Fibroblast of lung (primary cell): Measurements from ENCODE around the gene COTL1. TPM values are rescaled to one million over a fixed set of nuclear protein-coding genes. Genes with fewer than 3 reads are reported as not detected.

Experiments
- DNase-seq, 2 donors: peaks; one replicate each; pipeline versions ENCODE4 v3.0.0 to v3.0.0-alpha.2; 2010; ENCODE audit warnings: low read depth in 2 of 2
- H2AFZ ChIP-seq: 2 replicates; pipeline ENCODE4 v1.5.1; 2012; ENCODE audit warnings: low read length, control low read depth, inconsistent platforms
- H3K27ac ChIP-seq: 2 replicates; pipeline ENCODE4 v1.5.1; 2011; ENCODE audit warnings: low read length, control low read depth; ENCODE audit not compliant: insufficient read depth
- H3K27me3 ChIP-seq: 2 replicates; pipeline ENCODE4 v1.5.1; 2011; ENCODE audit warnings: mild to moderate bottlenecking, low read length; ENCODE audit not compliant: control insufficient read depth, insufficient read depth
- H3K36me3 ChIP-seq: 2 replicates; pipeline ENCODE4 v1.5.1; 2011; ENCODE audit warnings: low read length; ENCODE audit not compliant: control insufficient read depth, insufficient read depth
- H3K4me1 ChIP-seq: 2 replicates; pipeline ENCODE4 v1.5.1; 2011; ENCODE audit warnings: low read length; ENCODE audit not compliant: control insufficient read depth, insufficient read depth; ENCODE audit errors: extremely low read depth
- H3K4me2 ChIP-seq: 2 replicates; pipeline ENCODE4 v1.5.1; 2011; ENCODE audit warnings: low read length, control low read depth; ENCODE audit not compliant: insufficient read depth; ENCODE audit errors: extremely low read depth
- H3K4me3 ChIP-seq, 4 experiments: fragments of 200-600 bp in 1 of 4; sonication (generic) in 1 of 4; replicated peaks in 1 of 4; 2 replicates each; pipeline ENCODE4 v1.5.1; 2011 to 2016; ENCODE audit warnings: low read length in 4 of 4, low read depth in 3 of 4, mild to moderate bottlenecking in 3 of 4, control low read depth in 2 of 4, inconsistent platforms in 1 of 4, mixed read lengths in 1 of 4; ENCODE audit not compliant: insufficient read depth in 1 of 4; ENCODE audit errors: control extremely low read depth in 1 of 4
- H3K79me2 ChIP-seq: 2 replicates; pipeline ENCODE4 v1.5.1; 2012; ENCODE audit warnings: mild to moderate bottlenecking, low read length, inconsistent platforms; ENCODE audit not compliant: control insufficient read depth, insufficient read depth
- H3K9ac ChIP-seq: 2 replicates; pipeline ENCODE4 v1.5.1; 2011; ENCODE audit warnings: mild to moderate bottlenecking, low read length, control low read depth; ENCODE audit not compliant: insufficient read depth
- H3K9me3 ChIP-seq: 2 replicates; pipeline ENCODE4 v1.5.1; 2012; ENCODE audit warnings: low read depth, low read length; ENCODE audit not compliant: control insufficient read depth, insufficient read depth
- H4K20me1 ChIP-seq: 2 replicates; pipeline ENCODE4 v1.5.1; 2011; ENCODE audit warnings: low read length; ENCODE audit not compliant: control insufficient read depth, insufficient read depth; ENCODE audit errors: extremely low read depth
- CTCF ChIP-seq, 2 donors: IDR thresholded peaks in 1 of 2; conservative IDR thresholded peaks in 1 of 2; 1 replicate in 1 of 2; 2 replicates in 1 of 2; pipeline ENCODE4 v1.5.1; 2011 to 2012; ENCODE audit warnings: low read length in 2 of 2, control low read depth in 1 of 2, inconsistent platforms in 1 of 2, low read depth in 1 of 2, mild to moderate bottlenecking in 1 of 2
- EZH2 ChIP-seq: IDR thresholded peaks from 2 replicates; pipeline ENCODE4 v1.5.1; 2012; ENCODE audit warnings: low read length, control low read depth, mild to moderate bottlenecking; ENCODE audit errors: missing control alignments
- polyA plus RNA-seq, 2 donors: library from polyadenylated mRNA; depleted of rRNA in 1 of 2; stranded (reverse) in 1 of 2; unstranded in 1 of 2; fragments of >200 nt; gene quantifications; 2 replicates each; pipeline ENCODE4 v1.2.1, GENCODE V29; 2011 to 2012; ENCODE audit warnings: missing spikeins in 1 of 2
- total RNA-seq: library from RNA; depleted of rRNA; stranded (reverse); fragments of >200 nt; gene quantifications from 2 replicates; pipeline ENCODE4 v1.2.1, GENCODE V29; 2014

Gene COTL1
- total and polyA plus RNA-seq, 2 donors (not counting 1 experiment from before 2014, with no cell fraction given) = 103 to 192 TPM

- no peak overlapping the region for H3K4me3 ChIP-seq
These were observed 82.5 kb downstream of the COTL1 start for GRCh38 chr16:84535408-84535807.

GRCh38 chr16:84534815-84535214 lies 83.1 kb downstream of the COTL1 start:
- H3K4me2 ChIP-seq = no peak overlapping the region
- H3K9ac ChIP-seq = no peak overlapping the region
- no peak overlapping the region for H2AFZ ChIP-seq
- H3K79me2 ChIP-seq = no peaks in the 10 kb centered on the region
- H3K4me1 ChIP-seq = peaks cover 19% of the 10 kb centered on the region
- DNase-seq = no peak
- no peaks in the 10 kb centered on the region for H3K36me3 ChIP-seq
- H3K9me3 ChIP-seq = no peaks in the 10 kb centered on the region
- H3K27ac ChIP-seq = no peak overlapping the region
- no peaks in the 10 kb centered on the region for H4K20me1 ChIP-seq
- no peaks in the 10 kb centered on the region for H3K27me3 ChIP-seq
- TF ChIP-seq EZH2 (no peak), CTCF (conservative IDR thresholded peaks at IDR 0.05 in 1 of 2, IDR thresholded peaks at IDR 0.05 in 1 of 2; ENCODE audit: low read depth in 1 of 2, low read length in 2 of 2) (no peak)
- H3K4me3 ChIP-seq = no peak overlapping the region

More at GRCh38 chr16:84535408-84535807, 82.5 kb downstream of the COTL1 start:
- no peaks in the 10 kb centered on the region for H3K36me3 ChIP-seq
- H3K9me3 ChIP-seq = no peaks in the 10 kb centered on the region
- TF ChIP-seq CTCF (conservative IDR thresholded peaks at IDR 0.05 in 1 of 2, IDR thresholded peaks at IDR 0.05 in 1 of 2; ENCODE audit: low read depth in 1 of 2, low read length in 2 of 2) = no peak
- no peak for TF ChIP-seq EZH2
- H3K4me2 ChIP-seq = no peak overlapping the region
- no peaks in the 10 kb centered on the region for H3K79me2 ChIP-seq
- no peak overlapping the region for H3K27ac ChIP-seq
- no peaks in the 10 kb centered on the region for H3K27me3 ChIP-seq
- H4K20me1 ChIP-seq = no peaks in the 10 kb centered on the region
- no peak overlapping the region for H3K9ac ChIP-seq
- H3K4me1 ChIP-seq = peaks cover 19% of the 10 kb centered on the region
- no peak overlapping the region for H2AFZ ChIP-seq
- no peak for DNase-seq

- DNase-seq = peak; percentile 17 to 46
- no peaks in the 10 kb centered on the region for H3K79me2 ChIP-seq
- no peak overlapping the region for H3K4me3 ChIP-seq
- no peak overlapping the region for H3K9ac ChIP-seq
- H3K27me3 ChIP-seq = no peaks in the 10 kb centered on the region
- H3K4me1 ChIP-seq = peaks cover 19% of the 10 kb centered on the region
- peak overlapping the region; percentile 9 for H2AFZ ChIP-seq
- TF ChIP-seq CTCF (conservative IDR thresholded peaks at IDR 0.05 in 1 of 2, IDR thresholded peaks at IDR 0.05 in 1 of 2; ENCODE audit: low read depth in 1 of 2, low read length in 2 of 2) (no peak), EZH2 (no peak)
- H3K4me2 ChIP-seq = peak overlapping the region; percentile 21
- H3K27ac ChIP-seq = peak overlapping the region; percentile 71
- H3K9me3 ChIP-seq = no peaks in the 10 kb centered on the region
- no peaks in the 10 kb centered on the region for H4K20me1 ChIP-seq
- no peaks in the 10 kb centered on the region for H3K36me3 ChIP-seq
These were observed 84.9 kb downstream of the COTL1 start for GRCh38 chr16:84532855-84533486.
